Neural crest cell (in vitro differentiated cells): ENCODE data around the gene SLC25A39. TPM values are rescaled to one million over a fixed set of nuclear protein-coding genes. Genes with fewer than 3 reads are reported as not detected.

Experiments
- DNase-seq: peaks from one replicate; pipeline ENCODE4 v3.0.0; 2021; ENCODE audit warnings: low read depth, mixed read lengths, low spot score
- H3K27ac Mint-ChIP-seq: one replicate; pipeline ENCODE4 v1.8.0; 2021; ENCODE audit warnings: mild to moderate bottlenecking, mixed read lengths; ENCODE audit not compliant: unreplicated experiment
- H3K27me3 Mint-ChIP-seq: 2 replicates; pipeline ENCODE4 v1.8.0; 2021; ENCODE audit warnings: low read depth, mild to moderate bottlenecking, mixed read lengths
- H3K36me3 Mint-ChIP-seq: 2 replicates; pipeline ENCODE4 v1.8.0; 2021; ENCODE audit warnings: low read depth, mild to moderate bottlenecking, mixed read lengths
- H3K4me1 Mint-ChIP-seq: 2 replicates; pipeline ENCODE4 v1.8.0; 2021; ENCODE audit warnings: mixed read lengths
- H3K4me3 Mint-ChIP-seq: one replicate; pipeline ENCODE4 v1.8.0; 2021; ENCODE audit warnings: mild to moderate bottlenecking, mixed read lengths
- H3K9me3 Mint-ChIP-seq: 2 replicates; pipeline ENCODE4 v1.8.0; 2021; ENCODE audit warnings: mixed read lengths
- CTCF ChIP-seq: fragments of 200-600 bp; sonication (generic); conservative IDR thresholded peaks from 2 replicates; pipeline ENCODE4 v1.5.0; 2021; ENCODE audit warnings: antibody characterized with exemption, mild to moderate bottlenecking
- total RNA-seq: library from RNA; stranded (reverse); gene quantifications from 2 replicates; pipeline ENCODE4 v1.2.1, GENCODE V29; 2021

The SLC25A39 gene
- total RNA-seq, 1 donor from 2014 or later = 114 TPM

- Mint-ChIP-seq H3K9me3 (no peaks in the 10 kb centered on the region), H3K4me1 (peaks cover 18% of the 10 kb centered on the region), H3K27me3 (peaks cover 7% of the 10 kb centered on the region), H3K27ac (no peak overlapping the region), H3K36me3 (no peaks in the 10 kb centered on the region), H3K4me3 (peak overlapping the region; percentile 78)
- no peak for DNase-seq
- no peak for TF ChIP-seq CTCF
Measured at GRCh38 chr17:44360144-44360533, 35.5 kb upstream of the SLC25A39 start.

GRCh38 chr17:44359458-44360143 is 35.0 kb upstream of the SLC25A39 start:
- no peaks in the 10 kb centered on the region for H3K36me3 Mint-ChIP-seq
- TF ChIP-seq CTCF = no peak
- H3K4me1 Mint-ChIP-seq = peaks cover 18% of the 10 kb centered on the region
- peak overlapping the region; percentile 23 for H3K4me3 Mint-ChIP-seq
- DNase-seq = no peak
- H3K27me3 Mint-ChIP-seq = peaks cover 2% of the 10 kb centered on the region
- H3K27ac Mint-ChIP-seq = no peak overlapping the region
- no peaks in the 10 kb centered on the region for H3K9me3 Mint-ChIP-seq

- DNase-seq = no peak
- peak overlapping the region; percentile 23 for H3K4me3 Mint-ChIP-seq
- H3K27ac Mint-ChIP-seq = no peak overlapping the region
- TF ChIP-seq CTCF = no peak
- H3K4me1 Mint-ChIP-seq = peaks cover 18% of the 10 kb centered on the region
- no peaks in the 10 kb centered on the region for H3K9me3 Mint-ChIP-seq
- H3K36me3 Mint-ChIP-seq = no peaks in the 10 kb centered on the region
- no peaks in the 10 kb centered on the region for H3K27me3 Mint-ChIP-seq
Measured at GRCh38 chr17:44359006-44359405, 34.4 kb upstream of the SLC25A39 start.

- H3K27me3 Mint-ChIP-seq = peaks cover 2% of the 10 kb centered on the region
- H3K4me3 Mint-ChIP-seq = peak overlapping the region; percentile 64
- no peaks in the 10 kb centered on the region for H3K9me3 Mint-ChIP-seq
- no peak overlapping the region for H3K27ac Mint-ChIP-seq
- peaks cover 20% of the 10 kb centered on the region for H3K4me1 Mint-ChIP-seq
- no peak for DNase-seq
- peaks cover under 1% of the 10 kb centered on the region for H3K36me3 Mint-ChIP-seq
- TF ChIP-seq CTCF = no peak
Measured at GRCh38 chr17:44358066-44358465, 33.4 kb upstream of the SLC25A39 start.

GRCh38 chr17:44356241-44356640 is 31.6 kb upstream of the SLC25A39 start:
- Mint-ChIP-seq H3K27ac (no peak overlapping the region), H3K4me3 (no peak overlapping the region), H3K4me1 (peaks cover 17% of the 10 kb centered on the region), H3K9me3 (no peaks in the 10 kb centered on the region), H3K27me3 (peaks cover 5% of the 10 kb centered on the region), H3K36me3 (peaks cover 3% of the 10 kb centered on the region)
- no peak for DNase-seq
- TF ChIP-seq CTCF = no peak
